GM21515 (cell line): ENCODE measurements around the gene TTC39A.
"Not testable (repeated sequence)": the region's sequence is repeated elsewhere in the genome, so short reads cannot be mapped to it uniquely, and the experiment has no call there.

Experiments used
- ATAC-seq: cut with Tn5 transposase; IDR thresholded peaks from one replicate; pipeline ENCODE4 v1.9.1; 2021; ENCODE audit not compliant: unreplicated experiment

TTC39A gene

GRCh38 chr1:51340380-51340779 is 10.0 kb upstream of the TTC39A start:
- no peak for ATAC-seq

- ATAC-seq = no peak
These were observed 6.3 kb upstream of the TTC39A start for GRCh38 chr1:51336711-51337110.

GRCh38 chr1:51336004-51336403 is 5.6 kb upstream of the TTC39A start:
- no peak for ATAC-seq

GRCh38 chr1:51331206-51332100 is 1.1 kb upstream of the TTC39A start:
- no peak for ATAC-seq

GRCh38 chr1:51329443-51330325 is 678 bp downstream of the TTC39A start:
- ATAC-seq = no peak

- no peak for ATAC-seq
These were observed 1.4 kb downstream of the TTC39A start for GRCh38 chr1:51328926-51329325.

GRCh38 chr1:51328279-51328678 is 2.1 kb downstream of the TTC39A start:
- ATAC-seq = no peak

GRCh38 chr1:51327386-51327785 is 3.0 kb downstream of the TTC39A start:
- no peak for ATAC-seq

GRCh38 chr1:51326839-51327238 is 3.5 kb downstream of the TTC39A start:
- no peak for ATAC-seq

GRCh38 chr1:51325878-51326755 is 4.2 kb downstream of the TTC39A start:
- no peak for ATAC-seq

GRCh38 chr1:51325391-51325790 is 5.0 kb downstream of the TTC39A start:
- ATAC-seq = no peak

GRCh38 chr1:51325011-51325385 is 5.4 kb downstream of the TTC39A start:
- ATAC-seq = not testable (repeated sequence)

- ATAC-seq = no peak
These were observed 5.9 kb downstream of the TTC39A start for GRCh38 chr1:51324251-51325010.

- ATAC-seq = no peak
These were observed 6.6 kb downstream of the TTC39A start for GRCh38 chr1:51323778-51324177.

GRCh38 chr1:51322417-51323101 is 7.8 kb downstream of the TTC39A start:
- ATAC-seq = no peak

GRCh38 chr1:51321924-51322280 is 8.5 kb downstream of the TTC39A start:
- no peak for ATAC-seq

- ATAC-seq = no peak
These were observed 9.1 kb downstream of the TTC39A start for GRCh38 chr1:51320967-51321923.

- ATAC-seq = no peak
These were observed 12.6 kb downstream of the TTC39A start for GRCh38 chr1:51317798-51318197.

- no peak for ATAC-seq
These were observed 13.6 kb downstream of the TTC39A start for GRCh38 chr1:51316846-51317120.
